Stimulated activated CD8-positive, alpha-beta memory T cell treated with anti-CD3 and anti-CD28 coated beads, Interleukin-7, amount 100 ng/mL, for 4 hours (primary cell): Measurements from ENCODE around the gene HIGD2A.

Experiments used
- DNase-seq, 2 donors: peaks; one replicate each; pipeline ENCODE4 v3.0.0-alpha.2; 2020; ENCODE audit warnings: low read depth in 2 of 2

The HIGD2A gene, protein sequence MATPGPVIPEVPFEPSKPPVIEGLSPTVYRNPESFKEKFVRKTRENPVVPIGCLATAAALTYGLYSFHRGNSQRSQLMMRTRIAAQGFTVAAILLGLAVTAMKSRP

DNA sequence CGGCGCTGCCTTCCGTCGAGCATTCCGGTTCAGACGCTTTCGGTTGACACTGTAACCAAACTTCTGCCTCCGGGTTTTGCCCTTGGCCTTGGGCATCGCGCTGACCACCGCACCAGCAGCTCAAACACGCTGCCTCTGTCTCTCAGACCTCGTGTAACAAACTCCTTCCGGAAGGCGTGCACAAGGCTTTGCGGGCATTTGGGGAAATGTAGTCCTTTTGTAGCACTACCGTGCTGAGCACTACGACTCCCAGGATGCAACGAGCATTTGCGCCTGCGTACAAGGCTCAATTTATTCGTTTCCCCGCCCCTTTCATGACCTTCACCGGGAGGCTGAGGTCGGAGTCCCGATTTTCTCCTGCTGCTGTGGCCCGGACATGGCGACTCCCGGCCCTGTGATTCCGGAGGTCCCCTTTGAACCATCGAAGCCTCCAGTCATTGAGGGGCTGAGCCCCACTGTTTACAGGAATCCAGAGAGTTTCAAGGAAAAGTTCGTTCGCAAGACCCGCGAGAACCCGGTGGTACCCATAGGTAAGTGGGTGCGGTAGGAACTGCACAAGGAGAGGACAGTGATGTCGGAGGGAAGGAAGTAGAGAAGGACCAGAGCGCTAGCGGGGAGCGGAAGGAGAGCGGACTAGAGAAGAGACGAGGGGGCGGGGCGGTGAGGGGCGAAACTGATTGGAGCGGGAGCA lies at the start of gene HIGD2A, which contains the start of gene NOP16:
HIGD2A (plus strand) TSS at position 308 of the 691 bp plus-strand sequence; CDS start at position 377, 69 bp downstream.
NOP16 (minus strand) TSS at position 155 of the 691 bp plus-strand sequence; CDS start at position 96, 59 bp downstream.
- DNase-seq = peak; percentile 99 to 100

DNA sequence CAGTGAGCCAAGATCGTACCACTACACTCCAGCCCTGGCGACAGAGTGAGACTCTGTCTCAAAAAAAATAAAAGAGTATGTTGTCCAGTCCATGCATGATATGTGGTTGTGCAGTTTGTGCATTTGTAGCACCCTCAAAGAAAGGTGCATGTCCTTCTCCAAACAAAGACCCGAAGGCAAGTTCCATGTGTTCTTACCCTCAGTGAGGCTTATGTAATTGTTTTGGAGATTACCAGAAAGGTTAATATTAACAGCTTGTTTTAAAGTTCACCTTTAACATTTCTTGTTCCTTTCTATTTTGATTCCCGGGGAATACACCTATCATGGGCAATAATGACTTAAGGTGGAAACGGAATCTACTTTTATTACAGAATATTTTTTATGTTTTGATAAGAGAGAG lies 49.2 kb upstream of the HIGD2A start:
- DNase-seq = no peak

DNA sequence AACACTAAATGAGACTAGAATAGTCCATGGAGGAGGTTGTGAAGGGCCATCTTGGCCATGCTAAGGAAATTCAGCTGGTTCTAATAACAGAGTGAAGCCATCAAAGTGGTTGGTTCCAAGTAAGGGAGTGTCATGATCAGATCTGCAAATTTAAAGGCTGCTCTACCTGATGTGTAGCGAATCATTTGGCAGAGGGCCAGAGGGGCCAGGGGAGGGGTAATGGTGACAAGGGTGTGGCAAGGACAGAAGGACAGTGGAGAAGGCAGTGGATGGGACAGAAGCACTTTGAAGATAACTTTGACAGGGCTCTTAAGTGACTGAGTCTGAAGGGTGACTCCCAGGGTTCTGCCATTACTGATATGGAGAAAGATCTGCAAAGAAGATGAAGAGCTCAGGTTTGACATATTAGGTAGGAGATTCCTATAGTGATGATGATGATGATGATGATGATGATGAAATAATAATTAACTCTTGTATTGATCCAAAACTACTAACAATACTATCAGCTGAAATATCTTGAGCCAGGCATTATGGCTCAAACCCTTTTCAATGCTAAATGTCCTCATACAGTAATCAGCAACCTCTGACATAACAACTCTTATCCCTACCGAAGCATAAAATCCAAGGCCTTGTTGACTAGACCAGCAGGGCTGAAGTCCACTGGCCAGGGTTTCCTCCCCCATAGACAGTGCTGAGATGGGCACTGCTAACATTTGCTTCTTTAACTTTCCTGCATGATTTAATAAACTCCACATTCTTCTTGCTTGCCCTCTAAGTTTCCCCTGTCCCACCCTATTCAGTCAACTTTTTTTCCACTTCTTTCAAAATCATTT lies 47.0 kb upstream of the HIGD2A start:
- no peak for DNase-seq

DNA sequence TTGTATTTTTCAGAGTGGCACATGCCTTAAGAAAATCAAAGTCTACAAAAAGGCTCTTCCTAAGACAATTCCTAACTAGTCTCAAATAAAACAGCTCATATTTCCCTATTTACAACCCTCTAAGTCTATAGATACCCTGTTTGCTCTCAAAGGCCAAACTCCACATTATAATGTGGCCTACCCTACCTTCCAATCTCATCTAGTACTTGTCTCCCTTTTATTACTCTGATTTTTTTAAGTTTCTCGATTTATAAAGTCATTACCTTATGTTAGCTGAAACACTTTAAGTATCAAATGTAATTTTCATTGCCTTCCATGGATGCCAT lies 46.4 kb upstream of the HIGD2A start:
- DNase-seq = no peak

DNA sequence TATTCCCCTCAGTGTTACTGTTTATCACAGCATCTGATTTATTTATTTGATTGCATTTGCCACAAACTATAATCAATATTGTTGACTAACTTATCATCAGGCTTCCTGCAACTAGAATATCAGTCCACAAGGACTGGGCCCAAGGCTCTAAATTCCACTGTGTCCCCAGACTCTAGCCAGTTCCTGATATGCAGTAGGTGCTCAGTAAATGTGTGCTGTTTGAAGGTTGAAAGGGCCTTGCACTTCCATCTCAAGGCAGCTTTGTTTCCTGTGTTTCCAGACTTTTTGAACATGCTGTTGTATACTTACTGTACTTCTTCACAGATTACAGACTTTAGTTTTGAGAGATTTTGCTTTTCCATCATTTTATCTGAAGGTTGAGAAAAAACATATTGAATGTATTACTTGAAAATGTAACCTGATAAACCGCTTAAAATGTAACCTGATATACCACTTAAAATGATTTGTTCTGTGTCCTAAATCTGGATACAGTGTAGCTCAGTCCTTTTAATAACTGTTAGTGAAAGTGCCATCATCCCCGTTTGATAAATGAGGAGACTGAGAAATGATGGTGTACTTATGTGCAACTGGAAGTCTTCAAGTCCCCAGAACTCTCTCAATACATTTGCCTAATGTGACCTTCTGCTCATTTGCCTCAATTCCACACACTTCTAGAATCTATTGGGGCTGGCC lies 45.6 kb upstream of the HIGD2A start:
- no peak for DNase-seq

DNA sequence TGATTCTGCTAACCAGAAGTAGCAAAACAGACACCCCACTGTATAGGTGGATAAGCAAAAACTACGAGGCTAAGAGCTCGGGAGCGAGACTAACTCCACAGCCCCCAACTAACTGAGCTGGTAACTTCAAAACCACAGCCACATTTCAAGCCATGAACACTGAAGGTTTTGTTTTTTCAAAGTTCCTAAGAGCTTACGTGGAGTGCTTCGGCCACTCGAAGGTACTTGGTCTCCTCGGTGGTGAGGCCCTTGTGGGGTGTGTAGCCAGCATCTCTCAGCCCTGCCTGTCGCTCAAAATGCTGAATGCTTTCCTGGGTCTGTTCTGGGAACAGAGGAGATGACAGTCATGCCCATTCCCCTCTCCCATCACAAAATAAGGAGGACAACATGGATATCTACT lies 38.1 kb upstream of the HIGD2A start:
- DNase-seq = no peak

DNA sequence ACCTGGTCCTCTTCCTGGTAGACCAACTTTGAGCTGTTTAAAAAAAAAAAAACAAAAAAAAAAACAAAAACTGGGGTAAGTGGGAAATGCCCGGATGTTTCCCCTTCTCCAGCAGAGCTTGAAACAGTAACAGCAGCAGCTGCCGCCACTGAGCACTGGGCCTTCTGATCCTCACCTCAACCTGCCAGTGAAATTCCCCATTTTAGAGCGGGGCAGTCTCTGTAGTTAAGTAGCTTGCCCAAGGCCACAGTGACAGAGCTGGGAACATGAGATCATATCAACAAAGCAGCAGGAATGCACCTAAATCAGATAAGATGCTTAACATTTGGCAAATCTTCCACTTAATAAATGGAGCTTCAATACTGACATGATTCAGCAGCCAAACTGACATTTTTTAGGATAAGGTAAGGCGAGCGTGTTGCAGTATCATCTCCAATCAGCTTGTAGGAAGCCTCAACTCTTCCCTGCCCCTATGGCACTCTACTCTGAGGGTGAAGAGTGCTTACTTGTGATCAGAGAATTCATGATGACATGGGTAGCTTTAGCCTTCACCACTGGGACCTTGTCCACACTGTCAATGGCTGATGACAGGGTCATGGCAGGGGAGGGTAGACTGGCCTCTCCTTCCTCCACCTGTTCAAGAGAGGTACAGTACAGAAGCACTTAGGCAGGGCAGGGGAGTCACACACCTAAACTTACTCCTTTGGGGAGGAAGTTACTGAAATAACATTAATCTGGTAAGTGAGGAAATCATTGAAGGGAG lies 36.3 kb upstream of the HIGD2A start:
- DNase-seq = no peak

DNA sequence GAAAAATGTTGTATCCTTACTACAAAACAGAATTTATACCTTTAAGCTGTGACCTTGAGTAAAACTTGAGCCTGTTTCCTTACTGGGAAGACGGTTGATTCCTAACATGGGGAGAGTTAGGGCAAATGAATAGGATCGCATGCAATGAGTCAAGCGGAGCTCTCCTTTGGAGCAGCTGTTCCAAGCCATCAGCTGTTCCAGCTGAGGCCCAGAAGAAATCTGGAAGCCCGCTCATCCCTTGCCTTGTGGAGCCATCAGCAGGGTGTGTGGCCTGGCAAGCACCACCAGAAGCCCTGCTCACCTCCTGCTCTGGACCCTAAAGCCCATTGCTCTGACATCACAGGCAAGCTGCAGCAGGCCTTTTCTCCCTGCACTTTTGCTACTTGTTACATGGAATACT lies 35.0 kb upstream of the HIGD2A start:
- DNase-seq = no peak

DNA sequence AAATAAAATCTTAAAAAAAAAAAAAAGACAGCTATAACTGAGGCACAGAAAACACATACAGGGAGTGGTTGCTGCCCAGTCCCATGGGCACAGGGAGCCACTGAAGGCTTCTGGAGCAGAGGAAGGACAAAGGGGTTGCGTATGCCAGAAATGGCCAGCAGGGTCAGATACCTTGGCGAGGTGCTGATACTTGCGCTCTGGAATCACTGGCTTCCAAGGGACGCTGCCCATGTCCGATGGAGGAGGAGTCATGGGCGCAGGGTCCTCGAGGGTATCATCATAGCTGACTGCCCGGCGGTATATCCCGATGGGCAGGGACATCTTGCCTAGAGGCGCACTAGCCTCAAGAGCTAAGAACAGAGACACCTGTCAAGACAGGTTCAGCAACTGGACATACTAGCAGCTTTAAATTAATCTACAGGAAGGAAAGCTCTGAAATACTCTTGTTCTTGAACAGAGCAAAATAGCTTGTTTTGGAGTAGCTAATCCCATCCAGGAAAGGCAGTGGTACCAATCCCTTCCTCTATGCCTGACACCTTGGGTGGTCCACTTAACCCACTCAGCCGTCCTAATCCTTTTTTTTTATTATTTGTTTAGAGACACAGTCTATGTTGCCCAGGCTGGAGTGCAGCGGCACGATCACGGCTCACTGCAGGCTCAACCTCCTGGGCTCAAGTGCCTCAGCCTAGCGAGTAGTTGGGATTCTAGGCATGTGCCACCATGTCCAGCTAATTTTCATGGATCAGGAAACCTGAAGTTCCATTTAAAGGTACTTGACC lies 33.0 kb upstream of the HIGD2A start:
- no peak for DNase-seq

DNA sequence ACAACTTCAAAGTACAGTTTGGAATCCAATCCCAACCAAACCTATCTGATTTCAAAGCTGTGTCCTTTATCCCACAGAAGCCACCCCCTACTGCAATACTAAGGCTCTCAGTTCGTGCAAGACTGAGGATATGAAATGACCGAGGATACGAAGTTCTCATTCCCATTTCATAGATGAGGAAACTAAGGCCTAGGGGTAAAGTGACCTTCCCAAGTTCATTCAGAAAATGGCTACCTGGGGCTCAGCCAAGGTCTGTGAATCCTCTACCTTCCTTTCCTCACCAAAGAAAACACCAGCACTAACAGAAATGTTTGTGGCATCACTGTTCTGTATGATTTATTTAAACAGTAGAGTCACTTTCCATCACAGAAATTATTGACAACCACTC lies 32.4 kb upstream of the HIGD2A start:
- no peak for DNase-seq

DNA sequence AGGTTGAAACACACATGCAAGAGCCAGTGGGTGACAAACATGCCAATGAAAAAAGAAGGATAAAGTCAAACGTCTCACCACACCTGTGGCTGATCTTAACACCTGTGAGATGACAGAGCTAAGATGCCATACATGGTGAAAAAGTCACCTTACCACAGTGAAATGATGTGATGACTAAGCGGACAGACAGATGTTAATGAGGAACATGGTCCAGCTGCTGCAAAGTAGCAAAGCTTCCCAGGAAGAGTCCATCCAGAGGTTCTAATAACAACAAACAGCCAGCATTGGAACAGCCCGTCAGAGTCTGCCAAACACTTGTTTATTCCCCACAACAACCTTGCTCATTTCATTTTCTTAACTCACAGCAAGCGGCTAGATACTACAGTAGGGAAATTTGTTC lies 28.9 kb upstream of the HIGD2A start:
- no peak for DNase-seq

DNA sequence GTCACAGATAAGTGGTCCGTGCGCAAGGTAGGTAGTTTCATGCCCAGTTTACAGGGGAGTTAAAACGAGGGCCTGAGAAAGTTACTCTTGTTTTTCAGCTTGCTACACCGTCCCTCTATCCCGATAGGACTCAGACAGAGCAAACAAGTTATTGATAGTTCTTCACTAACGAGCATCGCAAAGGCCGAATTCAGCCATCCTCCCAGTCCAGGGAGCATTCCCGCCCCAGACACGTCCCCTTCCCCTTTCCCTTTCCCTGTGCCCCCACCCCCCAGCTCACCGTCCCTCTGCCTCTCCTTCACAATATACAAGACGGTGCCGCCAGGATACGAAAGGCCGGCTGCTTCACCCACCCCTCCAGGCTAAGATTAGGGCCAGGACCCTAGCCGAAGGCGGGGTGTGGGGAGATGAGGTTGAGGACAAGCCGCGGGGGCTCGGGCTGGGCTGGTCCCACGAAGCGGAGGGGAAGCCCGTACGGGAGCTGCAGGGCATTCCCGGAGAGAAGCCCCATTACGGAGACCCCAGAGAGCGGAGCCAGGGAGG lies 27.6 kb upstream of the HIGD2A start:
- no peak for DNase-seq

DNA sequence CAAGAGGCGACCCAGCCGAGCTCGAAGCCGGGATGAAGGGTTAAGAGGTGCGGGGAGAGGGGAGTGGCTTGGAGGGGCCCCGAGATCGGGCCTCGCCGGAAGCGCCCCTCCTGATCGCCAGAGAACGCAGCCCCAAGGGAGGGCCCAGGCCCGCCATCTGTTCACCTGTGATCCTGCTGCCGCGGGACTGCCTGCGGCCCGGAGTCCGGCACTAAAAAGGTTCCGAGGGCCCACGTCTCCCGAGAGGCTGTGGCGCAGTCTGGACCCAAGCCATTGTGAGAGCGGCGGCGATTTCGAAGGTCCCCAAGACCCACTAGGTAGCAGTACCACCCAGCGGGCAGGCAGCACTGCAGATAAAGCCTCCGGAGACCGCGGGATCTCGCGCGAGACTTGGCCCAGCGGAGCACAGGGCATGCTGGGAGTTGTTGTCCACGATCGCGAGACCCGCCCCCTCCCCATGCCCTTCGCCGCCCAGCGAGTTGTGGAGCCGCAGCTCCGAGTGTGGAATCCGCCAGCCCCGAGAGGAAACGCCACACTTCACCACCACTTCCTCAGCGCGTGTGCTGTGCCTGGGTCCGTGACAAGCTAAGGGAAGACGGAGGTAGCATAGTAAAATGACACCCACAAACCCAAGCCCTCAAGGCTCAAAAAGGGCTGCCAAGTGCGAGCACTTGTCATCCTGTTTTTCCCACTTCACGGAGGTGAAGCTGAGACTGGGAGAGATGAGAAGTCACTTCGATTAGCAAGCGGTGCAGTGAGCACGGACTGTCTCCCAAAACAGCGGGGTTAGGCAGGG lies 26.9 kb upstream of the HIGD2A start, which contains the start of gene KIAA1191:
KIAA1191 (minus strand) TSS at position 328 of the 796 bp plus-strand sequence. CDS start 2,256 bp downstream, outside the sequence.
- peak; percentile 89 to 92 for DNase-seq

DNA sequence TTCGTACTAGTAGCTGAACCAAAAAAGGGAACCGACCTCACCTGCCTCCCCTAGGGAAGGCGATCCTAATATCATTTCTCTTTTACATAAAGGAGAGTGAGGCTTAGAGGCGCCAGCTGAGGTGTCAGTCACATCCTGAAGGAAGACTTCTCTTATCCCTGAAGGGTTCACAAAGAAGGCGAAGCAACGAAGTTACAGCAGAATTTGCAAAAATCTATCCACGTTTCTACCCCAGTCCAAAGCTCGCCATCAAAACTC lies 26.4 kb upstream of the HIGD2A start:
- DNase-seq = no peak

DNA sequence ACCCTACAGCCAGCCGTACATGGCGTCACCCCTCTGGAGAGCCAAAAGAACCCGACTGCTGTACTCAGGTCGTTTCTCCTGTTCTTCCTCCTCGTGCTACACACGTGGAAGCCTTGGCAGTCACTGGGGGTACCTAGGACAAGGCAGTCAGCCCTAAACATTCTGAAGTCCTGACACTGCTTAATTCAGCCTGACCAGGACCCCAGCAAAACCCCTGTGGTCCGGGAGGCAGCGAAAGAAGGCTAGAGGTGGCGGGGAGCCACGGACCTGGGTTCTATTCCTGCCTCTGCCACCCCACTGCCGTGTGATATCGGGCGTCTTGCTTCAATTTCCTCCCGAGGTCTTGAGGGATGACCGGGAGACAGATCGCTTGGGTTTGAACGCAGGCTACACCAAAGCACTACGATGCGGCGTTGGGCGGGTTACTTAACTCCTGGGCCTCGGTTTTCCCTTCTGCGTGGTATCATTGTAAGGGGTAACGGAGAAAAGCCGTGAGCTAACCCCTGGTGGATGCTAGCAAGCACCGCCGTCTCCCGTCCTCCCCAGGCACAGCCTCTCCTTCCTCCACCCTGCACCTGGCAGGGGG lies 23.7 kb upstream of the HIGD2A start:
- DNase-seq = no peak

DNA sequence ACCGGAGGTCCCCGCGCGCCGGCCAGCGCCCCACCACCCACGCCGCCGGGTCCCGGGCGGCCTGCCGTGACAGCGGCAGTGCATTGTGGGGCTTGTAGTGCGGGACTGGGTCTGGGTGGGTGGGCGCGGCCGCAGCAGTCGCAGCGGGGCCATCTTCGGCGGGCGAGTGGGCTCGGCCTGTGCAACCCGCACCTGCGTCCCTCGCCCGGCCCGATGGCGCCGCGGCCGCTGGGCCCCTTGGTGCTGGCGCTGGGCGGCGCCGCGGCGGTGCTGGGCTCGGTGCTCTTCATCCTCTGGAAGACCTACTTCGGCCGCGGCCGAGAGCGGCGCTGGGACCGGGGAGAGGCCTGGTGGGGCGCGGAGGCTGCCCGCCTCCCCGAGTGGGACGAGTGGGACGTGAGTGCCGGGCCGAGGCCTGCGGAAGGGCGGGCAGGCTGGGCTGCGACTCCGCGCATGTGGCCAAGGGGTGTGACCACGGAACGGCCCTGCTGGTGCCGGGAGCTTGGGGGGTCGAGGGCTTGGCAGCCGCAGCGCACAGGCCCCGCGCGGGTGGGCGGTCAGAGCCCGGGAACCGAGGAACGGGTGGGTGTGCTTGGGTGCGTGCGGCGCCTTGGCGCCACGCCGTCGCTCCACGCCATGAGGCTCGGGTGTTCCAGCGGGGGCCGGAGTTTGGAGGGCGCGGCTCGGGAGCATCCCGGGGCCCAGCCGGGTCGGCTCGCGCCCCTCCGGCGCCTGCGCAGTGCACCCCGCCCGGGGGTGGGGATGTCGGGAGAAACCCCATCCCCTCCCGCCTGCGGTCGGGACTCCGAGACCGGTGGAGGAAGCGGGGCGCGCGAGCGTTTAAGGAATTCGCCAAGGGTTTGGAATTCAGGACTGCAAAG lies 23.0 kb upstream of the HIGD2A start, which contains the start of gene ARL10:
ARL10 (plus strand) TSS at position 137 of the 881 bp plus-strand sequence; CDS start at position 214, 77 bp downstream.
- DNase-seq = peak; percentile 22 to 58

DNA sequence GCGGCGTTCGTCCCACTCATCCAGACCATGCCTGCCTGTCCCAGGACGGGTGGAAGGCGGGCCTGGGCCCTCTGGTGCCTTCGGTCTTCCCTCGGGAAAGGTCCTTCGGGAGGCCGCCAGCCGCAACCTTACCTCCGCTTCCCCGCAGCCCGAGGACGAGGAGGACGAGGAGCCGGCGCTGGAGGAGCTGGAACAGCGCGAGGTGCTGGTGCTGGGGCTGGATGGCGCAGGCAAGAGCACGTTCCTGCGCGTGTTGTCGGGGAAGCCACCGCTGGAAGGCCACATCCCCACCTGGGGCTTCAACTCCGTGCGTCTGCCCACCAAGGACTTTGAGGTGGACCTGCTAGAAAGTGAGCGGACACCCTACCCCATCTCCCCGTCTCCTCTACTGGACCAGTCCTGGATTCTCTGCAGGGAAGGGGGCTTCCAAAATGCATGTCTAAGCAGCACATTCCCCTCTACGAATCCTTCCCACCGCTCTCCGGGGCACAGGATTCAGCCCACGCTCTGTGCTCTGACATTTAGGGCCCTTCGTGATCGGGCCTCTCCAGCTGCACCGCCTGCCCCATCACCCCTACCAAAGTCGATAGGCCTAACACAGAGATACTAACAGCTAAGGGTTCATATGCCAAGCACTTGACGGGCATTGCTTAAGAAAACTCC lies 22.2 kb upstream of the HIGD2A start:
- no peak for DNase-seq

DNA sequence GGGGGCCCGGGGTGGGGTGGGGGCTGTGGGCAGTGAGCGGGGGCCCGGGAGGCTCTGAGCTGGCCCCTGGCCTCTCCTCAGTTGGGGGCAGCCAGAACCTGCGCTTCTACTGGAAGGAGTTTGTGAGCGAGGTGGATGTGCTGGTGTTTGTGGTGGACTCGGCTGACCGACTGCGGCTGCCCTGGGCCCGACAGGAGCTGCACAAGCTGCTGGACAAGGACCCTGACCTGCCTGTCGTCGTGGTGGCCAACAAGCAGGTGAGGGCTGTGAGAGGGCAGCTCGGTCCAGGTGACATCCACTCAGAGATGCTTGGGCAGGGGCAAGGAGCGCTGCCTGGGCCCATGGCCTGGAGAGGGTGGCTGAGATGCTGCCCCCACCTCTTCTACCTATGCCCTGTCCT lies 19.8 kb upstream of the HIGD2A start:
- DNase-seq = no peak
